ENCODE results near the gene VAT1L. TPM values are rescaled to one million over a fixed set of nuclear protein-coding genes. Genes with fewer than 3 reads are reported as not detected.
A peak's percentile ranks its signal among the peaks of the same experiment; 100 is the strongest.

The VAT1L gene
- total RNA-seq, 4 donors from 2014 or later = 1.7 to 6.3 (median 2.9) TPM

DNA sequence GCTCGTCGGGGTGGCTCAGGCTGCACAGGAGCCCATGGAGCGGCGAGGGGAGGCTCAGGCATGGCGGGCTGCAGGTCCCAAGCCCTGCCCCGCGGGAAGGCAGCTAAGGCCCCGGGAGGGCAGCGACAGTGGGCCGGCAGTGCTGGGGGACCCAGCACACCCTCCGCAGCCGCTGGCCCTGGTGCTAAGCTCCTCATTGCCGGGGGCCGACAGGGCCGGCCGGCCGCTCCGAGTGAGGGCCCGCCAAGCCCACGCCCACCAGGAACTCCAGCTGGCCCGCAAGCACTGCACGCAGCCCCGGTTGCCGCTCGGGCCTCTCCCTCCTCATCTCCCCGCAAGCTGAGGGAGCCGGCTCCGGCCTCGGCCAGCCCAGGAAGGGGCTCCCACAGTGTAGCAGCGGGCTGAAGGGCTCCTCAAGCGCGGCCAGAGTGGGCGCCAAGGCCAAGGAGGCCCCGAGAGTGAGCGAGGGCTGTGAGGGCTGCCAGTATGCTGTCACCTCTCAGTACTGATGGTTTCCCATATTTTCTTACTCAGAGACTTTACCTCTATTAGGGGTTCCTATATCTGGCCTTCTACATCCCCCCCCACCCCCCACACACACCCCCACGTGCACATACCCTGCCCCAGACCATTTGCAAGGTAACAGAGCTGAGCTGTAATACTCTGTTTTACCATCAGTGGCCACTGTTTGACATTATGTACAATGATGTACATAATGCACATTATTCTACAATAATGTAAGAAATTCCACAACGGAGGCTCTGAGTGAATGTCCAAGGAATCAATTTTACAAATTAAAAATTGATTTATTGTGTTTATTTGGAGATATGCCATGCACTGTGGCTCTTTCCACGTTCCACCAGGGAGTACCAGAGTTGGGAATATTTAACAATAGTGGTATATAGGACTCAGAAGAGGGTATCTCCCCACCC, 3.7 kb upstream of the VAT1L start:
- peaks cover 0 to 57% (median 11%) of the 10 kb centered on the region in 4 donors for H3K27me3 ChIP-seq
- H3K36me3 ChIP-seq = no peaks in the 10 kb centered on the region
- H3K4me1 ChIP-seq = peaks cover 4 to 19% (median 17%) of the 10 kb centered on the region in 4 donors
- no peak for DNase-seq (ENCODE audit: extremely low spot score)
- intact Hi-C loops (cut with DNase I) = no loop called here
- no peak for TF ChIP-seq POLR2A (IDR thresholded peaks at IDR 0.05; ENCODE audit: low read depth)
- TF ChIP-seq CTCF (IDR thresholded peaks at IDR 0.05) = peak in 1 of 3 experiments; percentile 20
- H3K4me3 ChIP-seq = no peak overlapping the region
- no peaks in the 10 kb centered on the region for H3K9me3 ChIP-seq
- no peak overlapping the region for H3K27ac ChIP-seq (replicated peaks in 1 of 4)
- 84% methylated on average over 17 of the region's 38 CpGs for WGBS

- Histone ChIP-seq H3K27ac (replicated peaks in 1 of 4) (no peak overlapping the region), H3K4me1 (peaks cover 4 to 19% (median 17%) of the 10 kb centered on the region in 4 donors), H3K4me3 (no peak overlapping the region), H3K9me3 (no peaks in the 10 kb centered on the region), H3K27me3 (peaks cover 0 to 64% (median 14%) of the 10 kb centered on the region in 4 donors), H3K36me3 (no peaks in the 10 kb centered on the region)
- no peak for DNase-seq (ENCODE audit: extremely low spot score)
- WGBS = 81% methylated on average over 2 of the region's 2 CpGs
- TF ChIP-seq POLR2AphosphoS5 (IDR thresholded peaks at IDR 0.05) (no peak), CTCF (IDR thresholded peaks at IDR 0.05) (no peak), POLR2A (IDR thresholded peaks at IDR 0.05; ENCODE audit: low read depth) (no peak), EP300 (IDR thresholded peaks at IDR 0.05) (no peak)
- intact Hi-C loops (cut with DNase I) = no loop called here
Observed at GRCh38 chr16:77785373-77785764, 3.0 kb upstream of the VAT1L start.

DNA sequence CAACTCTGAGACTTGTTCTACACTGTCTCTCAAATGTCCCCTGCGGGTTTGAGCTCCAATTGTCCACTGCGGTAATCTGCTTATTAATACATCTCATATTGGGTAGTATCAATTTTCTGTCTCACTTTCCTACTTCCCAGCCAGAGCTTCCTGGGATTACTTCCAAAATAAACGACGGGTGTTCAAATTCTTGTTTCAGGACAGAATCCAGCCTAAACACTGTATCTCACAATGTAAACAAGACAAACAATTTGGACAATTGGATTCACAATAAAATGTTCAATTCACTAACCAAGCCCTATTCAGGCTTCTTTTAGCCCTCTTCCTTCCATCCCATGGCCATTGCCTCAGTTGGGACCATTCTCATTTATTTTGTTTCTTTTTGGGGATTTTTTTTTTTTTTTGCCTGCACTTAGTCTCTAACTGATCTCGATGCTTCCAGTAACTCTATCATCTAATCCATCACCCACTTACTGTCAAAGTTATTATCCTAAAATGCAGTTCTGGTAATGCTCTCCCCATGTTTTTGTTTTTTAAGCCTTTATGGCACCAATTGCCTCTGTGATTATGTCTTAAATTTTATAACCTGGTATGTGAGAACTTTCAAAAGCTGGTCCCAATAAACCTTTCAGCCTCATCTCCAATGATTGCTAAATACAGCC, 2.0 kb upstream of the VAT1L start:
- intact Hi-C loops (cut with DNase I) = no loop called here
- no peak for DNase-seq (ENCODE audit: extremely low spot score)
- 49% methylated on average over 5 of the region's 5 CpGs for WGBS

GRCh38 chr16:77787452-77787851, 912 bp upstream of the VAT1L start:
- no peak overlapping the region for H3K4me3 ChIP-seq
- DNase-seq (ENCODE audit: extremely low spot score) = no peak
- H3K27me3 ChIP-seq = peaks cover 0 to 85% (median 15%) of the 10 kb centered on the region in 4 donors
- H3K4me1 ChIP-seq = peaks cover 4 to 19% (median 17%) of the 10 kb centered on the region in 4 donors
- no peak overlapping the region for H3K27ac ChIP-seq (replicated peaks in 1 of 4)
- intact Hi-C loops (cut with DNase I) = no loop called here
- no peaks in the 10 kb centered on the region for H3K9me3 ChIP-seq
- TF ChIP-seq EP300 (IDR thresholded peaks at IDR 0.05) = no peak
- no peak for TF ChIP-seq POLR2AphosphoS5 (IDR thresholded peaks at IDR 0.05)
- TF ChIP-seq POLR2A (IDR thresholded peaks at IDR 0.05; ENCODE audit: low read depth) = no peak
- no peak for TF ChIP-seq CTCF (IDR thresholded peaks at IDR 0.05)
- no peaks in the 10 kb centered on the region for H3K36me3 ChIP-seq
- WGBS = 61% methylated on average over 2 of the region's 2 CpGs

More for the DNA sequence above, 2.0 kb upstream of the VAT1L start:
- no peaks in the 10 kb centered on the region for H3K36me3 ChIP-seq
- H3K4me3 ChIP-seq = no peak overlapping the region
- no peak for TF ChIP-seq POLR2AphosphoS5 (IDR thresholded peaks at IDR 0.05)
- TF ChIP-seq POLR2A (IDR thresholded peaks at IDR 0.05; ENCODE audit: low read depth) = no peak
- no peak for TF ChIP-seq EP300 (IDR thresholded peaks at IDR 0.05)
- no peaks in the 10 kb centered on the region for H3K9me3 ChIP-seq
- H3K4me1 ChIP-seq = peaks cover 4 to 19% (median 17%) of the 10 kb centered on the region in 4 donors
- H3K27me3 ChIP-seq = peaks cover 0 to 73% (median 15%) of the 10 kb centered on the region in 4 donors
- H3K27ac ChIP-seq (replicated peaks in 1 of 4) = no peak overlapping the region
